NB4 (cell line): ENCODE results near the gene MALRD1.

Experiments used
- DNase-seq: peaks from one replicate; pipeline ENCODE4 v3.0.0; 2010; ENCODE audit warnings: low read depth
- H3K4me3 ChIP-seq: one replicate; pipeline ENCODE4 v1.5.1; 2011; ENCODE audit warnings: mild to moderate bottlenecking, low read depth, low read length, moderate library complexity
- MYC ChIP-seq: IDR thresholded peaks from 2 replicates; pipeline ENCODE4 v1.6.1; 2011; ENCODE audit warnings: low read depth, low read length
- POLR2A ChIP-seq: IDR thresholded peaks from 2 replicates; pipeline ENCODE4 v1.6.1; 2011; ENCODE audit warnings: mild to moderate bottlenecking; ENCODE audit not compliant: insufficient read length; ENCODE audit errors: extremely low read depth
- TF ChIP-seq, protein P1 (sequence below): IDR thresholded peaks from one replicate; pipeline ENCODE4 v1.5.1; 2012; ENCODE audit warnings: low read depth, low read length
- TF ChIP-seq, protein P2 (sequence below): IDR thresholded peaks from 2 replicates; pipeline ENCODE4 v1.6.1; 2011; ENCODE audit warnings: low read depth, low read length

Gene MALRD1

GRCh38 chr10:19021162-19021561 is 27.4 kb upstream of the MALRD1 start:
- no peak overlapping the region for H3K4me3 ChIP-seq
- TF ChIP-seq MYC (no peak), POLR2A (no peak)
- TF ChIP-seq, protein P1, sequence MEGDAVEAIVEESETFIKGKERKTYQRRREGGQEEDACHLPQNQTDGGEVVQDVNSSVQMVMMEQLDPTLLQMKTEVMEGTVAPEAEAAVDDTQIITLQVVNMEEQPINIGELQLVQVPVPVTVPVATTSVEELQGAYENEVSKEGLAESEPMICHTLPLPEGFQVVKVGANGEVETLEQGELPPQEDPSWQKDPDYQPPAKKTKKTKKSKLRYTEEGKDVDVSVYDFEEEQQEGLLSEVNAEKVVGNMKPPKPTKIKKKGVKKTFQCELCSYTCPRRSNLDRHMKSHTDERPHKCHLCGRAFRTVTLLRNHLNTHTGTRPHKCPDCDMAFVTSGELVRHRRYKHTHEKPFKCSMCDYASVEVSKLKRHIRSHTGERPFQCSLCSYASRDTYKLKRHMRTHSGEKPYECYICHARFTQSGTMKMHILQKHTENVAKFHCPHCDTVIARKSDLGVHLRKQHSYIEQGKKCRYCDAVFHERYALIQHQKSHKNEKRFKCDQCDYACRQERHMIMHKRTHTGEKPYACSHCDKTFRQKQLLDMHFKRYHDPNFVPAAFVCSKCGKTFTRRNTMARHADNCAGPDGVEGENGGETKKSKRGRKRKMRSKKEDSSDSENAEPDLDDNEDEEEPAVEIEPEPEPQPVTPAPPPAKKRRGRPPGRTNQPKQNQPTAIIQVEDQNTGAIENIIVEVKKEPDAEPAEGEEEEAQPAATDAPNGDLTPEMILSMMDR, result no peak
- TF ChIP-seq, protein P2, sequence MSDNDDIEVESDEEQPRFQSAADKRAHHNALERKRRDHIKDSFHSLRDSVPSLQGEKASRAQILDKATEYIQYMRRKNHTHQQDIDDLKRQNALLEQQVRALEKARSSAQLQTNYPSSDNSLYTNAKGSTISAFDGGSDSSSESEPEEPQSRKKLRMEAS, result no peak
- DNase-seq, result no peak

DNA sequence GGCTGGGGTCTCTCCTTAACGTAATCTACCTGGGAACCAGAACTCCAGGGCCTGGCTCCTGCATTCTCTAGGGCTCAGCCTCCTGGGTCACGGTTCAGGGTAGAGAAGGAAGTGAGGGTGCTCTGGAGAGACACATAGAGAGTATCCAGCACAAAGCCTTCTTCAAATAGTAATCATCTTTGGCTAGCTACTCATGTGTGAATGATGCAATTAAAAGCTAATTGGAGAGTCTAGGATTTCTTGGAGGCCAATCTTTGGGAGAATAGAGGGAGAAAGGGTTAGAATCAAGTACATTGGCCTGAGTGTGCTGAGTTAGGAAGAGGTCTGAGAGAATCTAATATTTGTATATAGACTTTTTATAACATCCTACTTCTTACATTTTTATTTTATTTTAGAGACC is 24.0 kb upstream of the MALRD1 start:
- H3K4me3 ChIP-seq, result no peak overlapping the region
- TF ChIP-seq, protein P2, result no peak
- no peak for TF ChIP-seq MYC
- TF ChIP-seq, protein P1, result no peak
- no peak for DNase-seq

- no peak overlapping the region for H3K4me3 ChIP-seq
- no peak for DNase-seq
- TF ChIP-seq, protein P2, result no peak
- no peak for TF ChIP-seq MYC
- TF ChIP-seq POLR2A, result no peak
- TF ChIP-seq, protein P1, result no peak
Measured at GRCh38 chr10:19031763-19032162, 16.8 kb upstream of the MALRD1 start.

- H3K4me3 ChIP-seq, result no peak overlapping the region
- no peak for DNase-seq
- TF ChIP-seq, protein P1, result no peak
- no peak for TF ChIP-seq POLR2A
- TF ChIP-seq, protein P2, result no peak
- no peak for TF ChIP-seq MYC
Measured at GRCh38 chr10:19033741-19034140, 14.9 kb upstream of the MALRD1 start.

DNA sequence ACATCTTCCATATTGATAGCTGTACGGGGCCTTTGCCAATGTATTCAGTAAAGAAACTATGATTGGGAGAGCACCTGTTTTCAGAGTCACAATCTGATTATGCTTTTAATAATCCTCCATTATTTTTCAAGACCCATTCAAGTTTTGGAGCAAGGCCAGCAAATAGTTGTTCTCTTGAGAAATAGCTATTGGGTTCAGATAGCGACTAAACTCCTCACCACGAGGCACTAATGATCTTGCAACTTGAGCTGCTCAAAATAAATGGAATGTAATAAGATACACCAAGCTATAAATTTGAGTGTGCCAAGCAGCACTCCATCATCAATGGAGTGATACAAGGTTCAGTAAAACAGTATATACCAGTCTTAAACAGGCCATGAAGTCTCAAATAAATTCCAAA is 7.4 kb upstream of the MALRD1 start:
- TF ChIP-seq MYC (no peak), POLR2A (no peak)
- TF ChIP-seq, protein P2, result no peak
- TF ChIP-seq, protein P1, result no peak
- DNase-seq, result no peak
- H3K4me3 ChIP-seq, result no peak overlapping the region

- TF ChIP-seq POLR2A (no peak), MYC (no peak)
- TF ChIP-seq, protein P2, result no peak
- TF ChIP-seq, protein P1, result no peak
- H3K4me3 ChIP-seq, result no peak overlapping the region
- DNase-seq, result no peak
Measured at GRCh38 chr10:19043431-19043830, 5.2 kb upstream of the MALRD1 start.
